Fibroblast of pulmonary artery (primary cell): ENCODE measurements around the gene LSR.

Experiments
- DNase-seq: peaks from one replicate; pipeline ENCODE4 v3.0.0-alpha.2; 2010; ENCODE audit warnings: low read depth
- H3K4me3 ChIP-seq: replicated peaks from 2 replicates; pipeline ENCODE4 v1.5.1; 2011; ENCODE audit warnings: low read depth, mild to moderate bottlenecking, control low read depth, low read length, moderate library complexity
- CTCF ChIP-seq: IDR thresholded peaks from 2 replicates; pipeline ENCODE4 v1.5.1; 2011; ENCODE audit warnings: mild to moderate bottlenecking, control low read depth, low read length, inconsistent platforms; ENCODE audit errors: missing control alignments

Gene LSR

DNA sequence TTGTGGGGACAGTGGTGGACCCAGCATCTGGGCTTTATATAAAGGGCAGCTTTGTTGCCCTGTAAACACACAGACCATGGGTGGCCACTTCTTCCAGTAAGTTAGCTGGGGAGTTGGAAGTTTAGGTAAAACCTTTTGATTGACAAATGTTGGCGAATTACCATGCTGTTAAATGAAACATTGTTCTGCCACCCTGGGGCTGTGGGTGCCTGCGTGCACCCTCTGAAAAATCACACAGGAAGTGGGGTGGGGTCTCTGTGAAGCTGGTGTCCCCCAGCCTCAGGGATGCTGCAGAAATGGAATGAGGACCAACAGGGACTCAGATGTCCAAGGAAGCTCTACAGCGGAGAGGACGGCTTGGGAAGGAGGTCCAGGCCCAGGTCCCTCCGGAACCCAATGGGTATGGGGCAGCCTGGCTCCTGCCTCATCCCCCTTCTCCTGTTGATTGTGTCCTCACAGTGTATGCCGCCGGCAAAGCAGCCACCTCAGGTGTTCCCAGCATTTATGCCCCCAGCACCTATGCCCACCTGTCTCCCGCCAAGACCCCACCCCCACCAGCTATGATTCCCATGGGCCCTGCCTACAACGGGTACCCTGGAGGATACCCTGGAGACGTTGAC lies 17.2 kb downstream of the LSR start:
- no peak overlapping the region for H3K4me3 ChIP-seq
- TF ChIP-seq CTCF = no peak
- DNase-seq = no peak

DNA sequence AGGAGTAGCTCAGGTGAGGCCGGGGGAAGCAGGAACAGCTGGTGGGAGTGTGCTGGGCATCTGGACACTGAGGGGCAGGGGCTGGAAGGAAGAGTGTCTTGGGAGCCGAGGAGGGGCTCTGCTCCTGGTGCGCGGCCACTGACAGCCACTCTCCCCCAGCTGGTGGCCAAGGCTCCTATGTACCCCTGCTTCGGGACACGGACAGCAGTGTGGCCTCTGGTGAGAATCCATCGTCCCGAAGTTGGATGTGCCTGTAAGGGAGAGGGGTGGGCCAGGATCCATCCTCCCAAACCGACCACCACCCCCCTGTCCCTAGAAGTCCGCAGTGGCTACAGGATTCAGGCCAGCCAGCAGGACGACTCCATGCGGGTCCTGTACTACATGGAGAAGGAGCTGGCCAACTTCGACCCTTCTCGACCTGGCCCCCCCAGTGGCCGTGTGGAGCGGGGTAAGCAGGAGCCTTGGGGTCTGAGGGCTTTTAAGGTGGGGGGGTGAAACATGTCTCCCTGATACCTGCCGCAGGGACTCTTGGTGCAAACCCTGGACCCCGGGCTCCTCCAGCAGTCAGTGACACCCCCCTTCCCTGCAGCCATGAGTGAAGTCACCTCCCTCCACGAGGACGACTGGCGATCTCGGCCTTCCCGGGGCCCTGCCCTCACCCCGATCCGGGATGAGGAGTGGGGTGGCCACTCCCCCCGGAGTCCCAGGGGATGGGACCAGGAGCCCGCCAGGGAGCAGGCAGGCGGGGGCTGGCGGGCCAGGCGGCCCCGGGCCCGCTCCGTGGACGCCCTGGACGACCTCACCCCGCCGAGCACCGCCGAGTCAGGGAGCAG lies 17.9 kb downstream of the LSR start:
- peak overlapping the region; percentile 74 for H3K4me3 ChIP-seq
- DNase-seq = no peak
- TF ChIP-seq CTCF = no peak

- no peak for DNase-seq
- H3K4me3 ChIP-seq = peak overlapping the region; percentile 74
- TF ChIP-seq CTCF = no peak
Measured at GRCh38 chr19:35267353-35267817, 18.6 kb downstream of the LSR start.

DNA sequence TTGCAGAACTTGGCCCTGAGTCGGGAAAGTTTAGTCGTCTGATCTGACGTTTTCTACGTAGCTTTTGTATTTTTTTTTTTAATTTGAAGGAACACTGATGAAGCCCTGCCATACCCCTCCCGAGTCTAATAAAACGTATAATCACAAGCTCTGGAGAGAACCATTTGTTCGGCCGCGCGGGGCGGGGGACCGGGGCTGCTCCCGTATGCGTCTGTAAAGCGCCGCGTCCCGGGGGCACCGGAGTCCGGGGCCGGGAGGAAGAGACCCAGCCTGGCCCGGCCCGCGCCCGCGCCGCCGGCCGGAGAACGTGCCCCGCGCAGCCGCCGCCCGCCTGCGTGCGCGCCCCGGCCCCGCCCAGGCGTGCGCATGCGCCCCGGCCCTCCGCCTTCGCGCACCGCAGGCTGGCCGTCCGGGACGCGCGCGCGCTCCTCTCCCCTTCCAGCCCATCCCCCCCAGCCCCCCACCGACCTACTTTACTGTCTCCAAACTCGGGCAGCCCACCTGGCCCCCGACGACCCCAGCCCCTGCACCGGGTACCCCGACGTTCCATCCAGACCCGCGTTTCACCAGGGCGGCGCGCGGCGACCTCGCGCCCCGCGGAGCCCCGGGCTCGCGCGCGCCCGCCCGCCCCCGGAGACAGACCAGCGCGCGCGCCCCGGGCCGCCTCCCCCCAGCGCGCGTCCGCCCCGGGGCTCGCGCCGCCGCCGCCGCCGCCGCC lies 19.2 kb downstream of the LSR start:
- TF ChIP-seq CTCF = no peak

DNA sequence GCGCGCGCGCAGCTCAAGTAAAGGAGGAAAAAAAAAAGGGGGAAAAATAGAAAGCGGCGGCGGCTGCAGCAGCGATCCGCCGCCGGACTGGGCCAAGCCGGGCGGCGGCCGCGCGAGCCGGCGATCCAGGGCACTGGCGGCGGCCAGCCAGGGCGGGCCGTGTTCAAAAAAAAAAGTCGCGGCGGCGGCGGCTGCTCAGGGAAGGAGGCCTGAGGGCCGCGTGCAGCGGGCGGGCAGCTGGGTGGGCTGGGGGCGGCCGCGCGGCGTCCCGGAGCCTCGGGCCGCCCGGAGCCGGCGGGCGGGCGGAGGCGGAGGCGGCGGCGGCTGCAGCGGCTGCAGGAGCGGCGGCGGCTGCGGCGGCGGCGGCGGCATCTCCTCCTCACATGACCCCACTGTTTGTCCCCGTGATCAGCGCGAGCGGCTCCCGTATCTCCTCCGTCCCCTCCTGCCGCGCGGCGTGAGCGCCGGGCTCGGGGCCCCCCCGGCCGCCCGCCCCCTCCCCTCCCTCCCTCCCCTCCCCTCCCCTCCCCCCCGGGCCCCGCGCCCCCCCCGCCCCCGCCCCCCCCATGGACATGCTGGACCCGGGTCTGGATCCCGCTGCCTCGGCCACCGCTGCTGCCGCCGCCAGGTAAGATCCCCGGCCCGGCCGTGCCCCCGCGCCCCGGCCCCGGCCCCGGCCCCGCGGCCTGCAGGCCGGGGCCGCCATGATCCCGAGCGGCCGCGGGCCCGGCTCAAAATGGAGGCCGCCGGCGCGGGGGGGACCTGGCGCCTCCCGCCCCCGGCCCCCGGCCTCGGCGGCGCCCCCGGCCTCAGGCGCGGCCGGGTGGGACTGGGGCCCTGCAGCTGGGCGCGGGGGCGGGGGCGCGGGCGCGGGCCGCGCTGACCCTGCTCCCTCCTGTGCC lies 20.0 kb downstream of the LSR start, which contains the start of gene USF2:
Gene USF2 (plus strand): TSS at position 427 of the 902 bp plus-strand sequence. CDS start 140 bp downstream, at position 567.
- TF ChIP-seq CTCF = no peak
- peak; percentile 77 for DNase-seq
- H3K4me3 ChIP-seq = peak within 1 kb of the TSS; percentile 74

More for the DNA sequence above, 19.2 kb downstream of the LSR start:
- H3K4me3 ChIP-seq = peak overlapping the region; percentile 74
- peak; percentile 75 for DNase-seq
